Endothelial cell of umbilical vein (primary cell): ENCODE results near the gene TMPRSS6. TPM values are rescaled to one million over a fixed set of nuclear protein-coding genes. Genes with fewer than 3 reads are reported as not detected.

ENCODE experiments used
- BruUV-seq: library from RNA; stranded (reverse); fragments of 400-500 nt; replicated peaks from 2 replicates; lab custom pipeline; 2021; lab: Mats Ljungman, UMichigan
- CTCF ChIA-PET: fragments of 300-600, 350-600 bp; sonication (Branson Sonifier 250); formaldehyde crosslinking; loops from one replicate; lab custom pipeline; 2021; ENCODE audit warnings: antibody characterized with exemption, inconsistent platforms; lab: Charles Lee
- POLR2A ChIA-PET: fragments of 300-600, 350-600 bp; sonication (Branson Sonifier 250); formaldehyde crosslinking; loops from one replicate; lab custom pipeline; 2021; ENCODE audit warnings: antibody characterized with exemption, inconsistent platforms; lab: Charles Lee
- DNase-seq: peaks from one replicate; pipeline ENCODE4 v3.0.0-alpha.2; 2011; ENCODE audit warnings: low read depth, low spot score
- FAIRE-seq: peaks from 2 replicates; lab custom pipeline; 2011; peaks lifted over from hg19 to GRCh38; lab: Jason Lieb, UNC
- H2AFZ ChIP-seq: 2 replicates; pipeline ENCODE4 v1.6.0; 2012; ENCODE audit warnings: low read depth, low read length, control low read depth, inconsistent platforms
- H3K27ac ChIP-seq: 2 replicates; pipeline ENCODE4 v1.5.1; 2011; ENCODE audit warnings: low read depth, mild to moderate bottlenecking, control low read depth, low read length, moderate library complexity; ENCODE audit not compliant: insufficient read depth
- H3K27me3 ChIP-seq, 2 experiments: 2 replicates each; pipeline versions ENCODE4 v1.6.0 to v1.6.1; 2011; ENCODE audit warnings: low read length in 2 of 2, mixed read lengths in 1 of 2; ENCODE audit not compliant: control insufficient read depth in 2 of 2, insufficient read depth in 2 of 2
- H3K36me3 ChIP-seq, 2 experiments: 2 replicates in 1 of 2; 3 replicates in 1 of 2; pipeline ENCODE4 v1.5.1; 2011; ENCODE audit warnings: low read length in 2 of 2, mild to moderate bottlenecking in 1 of 2, moderate library complexity in 1 of 2; ENCODE audit not compliant: control insufficient read depth in 2 of 2, insufficient read depth in 2 of 2; ENCODE audit errors: extremely low read depth in 1 of 2
- H3K4me1 ChIP-seq: 3 replicates; pipeline ENCODE4 v1.5.1; 2011; ENCODE audit warnings: mild to moderate bottlenecking, low read length; ENCODE audit not compliant: control insufficient read depth, insufficient read depth; ENCODE audit errors: extremely low read depth
- H3K4me2 ChIP-seq: 2 replicates; pipeline ENCODE4 v1.6.1; 2011; ENCODE audit warnings: low read length, control low read depth, mixed read lengths; ENCODE audit not compliant: insufficient read depth
- H3K4me3 ChIP-seq, 3 experiments: fragments of 200-600 bp in 1 of 3; sonication (generic), shearing (Covaris generic) in 1 of 3; replicated peaks in 1 of 3; 2 replicates each; pipeline ENCODE4 v1.5.1; 2011 to 2016; ENCODE audit warnings: control low read depth in 3 of 3, low read length in 3 of 3, mild to moderate bottlenecking in 2 of 3, inconsistent platforms in 1 of 3, low read depth in 1 of 3, moderate library complexity in 1 of 3; ENCODE audit not compliant: insufficient read depth in 1 of 3
- H3K79me2 ChIP-seq: 2 replicates; pipeline ENCODE4 v1.6.0; 2012; ENCODE audit warnings: low read length, inconsistent platforms; ENCODE audit not compliant: control insufficient read depth, insufficient read depth
- H3K9ac ChIP-seq: replicated peaks from 2 replicates; pipeline ENCODE3; 2011; ENCODE audit warnings: low read length, control low read depth; ENCODE audit not compliant: insufficient read depth; ENCODE audit errors: extremely low read depth
- H3K9me1 ChIP-seq: replicated peaks from 3 replicates; pipeline ENCODE4 v1.6.0; 2011; ENCODE audit warnings: mild to moderate bottlenecking, low read length; ENCODE audit not compliant: control insufficient read depth, insufficient read depth; ENCODE audit errors: extremely low read depth
- H3K9me3 ChIP-seq: replicated peaks from 2 replicates; pipeline ENCODE4 v1.5.1; 2012; ENCODE audit warnings: low read length, inconsistent platforms; ENCODE audit not compliant: control insufficient read depth, insufficient read depth
- H4K20me1 ChIP-seq: replicated peaks from 2 replicates; pipeline ENCODE3; 2011; ENCODE audit warnings: mild to moderate bottlenecking, low read length; ENCODE audit not compliant: control insufficient read depth, insufficient read depth; ENCODE audit errors: extremely low read depth
- CTCF ChIP-seq, 2 donors: IDR thresholded peaks; 1 replicate in 1 of 2; 2 replicates in 1 of 2; pipeline ENCODE4 v1.5.1; 2011; ENCODE audit warnings: low read length in 2 of 2, mild to moderate bottlenecking in 2 of 2, moderate library complexity in 2 of 2, control low read depth in 1 of 2, inconsistent platforms in 1 of 2, low read depth in 1 of 2; ENCODE audit not compliant: insufficient read depth in 1 of 2; ENCODE audit errors: extremely low read depth in 1 of 2
- EZH2 ChIP-seq: IDR thresholded peaks from 2 replicates; pipeline ENCODE4 v1.6.1; 2012; ENCODE audit warnings: borderline replicate concordance, low read depth, mild to moderate bottlenecking, moderate library complexity, low read length, inconsistent platforms; ENCODE audit not compliant: severe bottlenecking
- FOS ChIP-seq: IDR thresholded peaks from 2 replicates; pipeline ENCODE4 v1.6.1; 2011; ENCODE audit warnings: mild to moderate bottlenecking, low read length, moderate library complexity, borderline replicate concordance; ENCODE audit not compliant: insufficient read depth
- GATA2 ChIP-seq: IDR thresholded peaks from 2 replicates; pipeline ENCODE4 v1.7.0; 2011; ENCODE audit warnings: low read depth, mild to moderate bottlenecking, moderate library complexity, mixed read lengths, low read length; ENCODE audit not compliant: insufficient read length, insufficient read depth
- JUN ChIP-seq: IDR thresholded peaks from 2 replicates; pipeline ENCODE4 v1.6.1; 2011; ENCODE audit warnings: borderline replicate concordance, low read depth; ENCODE audit not compliant: insufficient read length, insufficient read depth
- MYC ChIP-seq: IDR thresholded peaks from one replicate; pipeline ENCODE4 v1.6.1; 2011; ENCODE audit warnings: mild to moderate bottlenecking, low read depth, low read length
- POLR2A ChIP-seq: IDR thresholded peaks from 2 replicates; pipeline ENCODE4 v1.6.1; 2012; ENCODE audit warnings: low read depth, mild to moderate bottlenecking, control low read depth, low read length
- POLR2AphosphoS5 ChIP-seq: IDR thresholded peaks from 2 replicates; pipeline ENCODE4 v1.6.1; 2012; ENCODE audit warnings: low read depth, mild to moderate bottlenecking, control low read depth, low read length, moderate library complexity; ENCODE audit not compliant: insufficient read depth
- dilution Hi-C: fragments of 300-500 bp; cut with MboI; formaldehyde crosslinking; loops from one replicate; pipeline ENCODE4 v1.15.0; 2019; ENCODE audit warnings: low sequenced_read_pairs; ENCODE audit not compliant: extremely low pct_ligation_motif_present
- intact Hi-C: fragments of 100-400 bp; cut with micrococcal nuclease; formaldehyde crosslinking; loops from one replicate; pipeline ENCODE4 v1.10.0; 2022
- polyA plus RNA-seq, 4 experiments: library from polyadenylated mRNA; depleted of rRNA in 3 of 4; stranded (reverse) in 3 of 4; unstranded in 1 of 4; fragments of >200 nt; gene quantifications; 2 replicates each; pipeline versions ENCODE4 v1.2.1 to v1.2.3, GENCODE V29; 2011 to 2012; ENCODE audit warnings: missing spikeins in 1 of 4
- total RNA-seq: library from RNA; stranded (reverse); gene quantifications from 2 replicates; pipeline ENCODE4 v1.2.3, GENCODE V29; 2021
- TF ChIP-seq, protein P1 (sequence below): IDR thresholded peaks from 2 replicates; pipeline ENCODE4 v1.6.1; 2011; ENCODE audit not compliant: insufficient read depth, insufficient read length

TMPRSS6 gene
- total and polyA plus RNA-seq, 2 donors (not counting 3 experiments of a cell fraction or from before 2014, with no cell fraction given): not detected

- Histone ChIP-seq H3K4me2 (no peak overlapping the region), H3K79me2 (no peaks in the 10 kb centered on the region), H2AFZ (no peak overlapping the region), H3K4me1 (no peaks in the 10 kb centered on the region), H3K36me3 (no peaks in the 10 kb centered on the region), H3K9ac (no peak overlapping the region), H3K9me1 (no peaks in the 10 kb centered on the region), H4K20me1 (no peaks in the 10 kb centered on the region), H3K27me3 (no peaks in the 10 kb centered on the region), H3K27ac (no peak overlapping the region), H3K4me3 (no peak overlapping the region), H3K9me3 (no peaks in the 10 kb centered on the region)
- dilution Hi-C loops: no loop called here
- FAIRE-seq: no peak
- BruUV-seq: no TSS peak
- ChIA-PET POLR2A (no interaction called here), CTCF (no interaction called here)
- TF ChIP-seq EZH2: no peak
- no peak for TF ChIP-seq MYC
- TF ChIP-seq POLR2A: no peak
- no peak for TF ChIP-seq GATA2
- no peak for TF ChIP-seq CTCF (IDR thresholded peaks at IDR 0.05; ENCODE audit: extremely low read depth in 1 of 2, insufficient read depth in 1 of 2, low read depth in 1 of 2, low read length in 2 of 2)
- no peak for TF ChIP-seq JUN
- no peak for TF ChIP-seq POLR2AphosphoS5
- TF ChIP-seq FOS: no peak
- TF ChIP-seq, protein P1, sequence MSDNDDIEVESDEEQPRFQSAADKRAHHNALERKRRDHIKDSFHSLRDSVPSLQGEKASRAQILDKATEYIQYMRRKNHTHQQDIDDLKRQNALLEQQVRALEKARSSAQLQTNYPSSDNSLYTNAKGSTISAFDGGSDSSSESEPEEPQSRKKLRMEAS: no peak
- DNase-seq: no peak
- intact Hi-C loops: no loop called here
These were observed 25.5 kb upstream of the TMPRSS6 start for GRCh38 chr22:37135023-37135422.
